Fibroblast of mammary gland (primary cell): ENCODE results near the gene TACC2.

Experiments used
- DNase-seq: peaks from one replicate; pipeline ENCODE4 v3.0.0-alpha.2; 2010; ENCODE audit warnings: low read depth
- H3K4me3 ChIP-seq: 2 replicates; pipeline ENCODE4 v1.5.1; 2011; ENCODE audit warnings: low read depth, mild to moderate bottlenecking, low read length, moderate library complexity; ENCODE audit not compliant: control insufficient read depth
- TF ChIP-seq, protein P1 (sequence below): conservative IDR thresholded peaks from 2 replicates; pipeline ENCODE4 v1.5.1; 2011; ENCODE audit warnings: low read depth, low read length, inconsistent platforms; ENCODE audit not compliant: control insufficient read depth, insufficient read depth

The TACC2 gene

DNA sequence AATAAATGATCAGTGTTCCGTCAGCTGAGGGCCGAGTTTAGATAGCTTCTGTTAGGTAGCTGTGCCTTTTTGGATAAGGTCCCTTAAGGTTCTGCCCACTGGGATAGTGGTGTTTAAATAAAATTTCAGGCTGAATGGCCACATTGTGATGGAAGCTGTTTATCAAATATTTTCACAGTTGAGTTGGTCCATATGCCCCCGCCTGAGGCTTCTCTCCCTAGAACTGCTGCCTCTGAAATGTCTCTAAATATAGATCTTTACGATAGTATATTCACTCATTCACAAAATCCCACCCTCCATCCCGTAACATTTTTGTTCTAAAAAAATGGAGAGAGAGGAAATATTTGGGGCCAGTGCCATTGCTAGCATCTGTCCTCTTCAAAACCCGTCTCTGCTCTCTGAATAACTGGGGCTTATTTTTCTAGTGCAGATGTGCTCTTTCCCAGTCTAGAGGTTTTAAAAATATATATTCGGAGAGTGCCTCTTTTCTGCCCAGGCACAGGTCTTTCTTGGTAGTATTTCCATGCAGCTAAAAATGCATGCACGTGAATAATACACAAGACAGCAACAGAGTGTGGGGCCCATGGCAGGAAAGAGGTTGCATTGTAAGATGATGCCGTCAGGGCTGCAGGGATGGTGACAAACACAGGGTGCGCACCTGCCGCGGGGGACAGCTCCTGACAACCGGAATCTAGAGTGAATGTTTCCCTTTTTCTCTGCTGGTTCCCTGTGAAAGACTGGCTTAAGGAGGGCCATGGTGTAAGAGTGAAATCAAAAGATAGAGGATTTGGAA, 176.7 kb downstream of the TACC2 start:
- TF ChIP-seq, protein P1, sequence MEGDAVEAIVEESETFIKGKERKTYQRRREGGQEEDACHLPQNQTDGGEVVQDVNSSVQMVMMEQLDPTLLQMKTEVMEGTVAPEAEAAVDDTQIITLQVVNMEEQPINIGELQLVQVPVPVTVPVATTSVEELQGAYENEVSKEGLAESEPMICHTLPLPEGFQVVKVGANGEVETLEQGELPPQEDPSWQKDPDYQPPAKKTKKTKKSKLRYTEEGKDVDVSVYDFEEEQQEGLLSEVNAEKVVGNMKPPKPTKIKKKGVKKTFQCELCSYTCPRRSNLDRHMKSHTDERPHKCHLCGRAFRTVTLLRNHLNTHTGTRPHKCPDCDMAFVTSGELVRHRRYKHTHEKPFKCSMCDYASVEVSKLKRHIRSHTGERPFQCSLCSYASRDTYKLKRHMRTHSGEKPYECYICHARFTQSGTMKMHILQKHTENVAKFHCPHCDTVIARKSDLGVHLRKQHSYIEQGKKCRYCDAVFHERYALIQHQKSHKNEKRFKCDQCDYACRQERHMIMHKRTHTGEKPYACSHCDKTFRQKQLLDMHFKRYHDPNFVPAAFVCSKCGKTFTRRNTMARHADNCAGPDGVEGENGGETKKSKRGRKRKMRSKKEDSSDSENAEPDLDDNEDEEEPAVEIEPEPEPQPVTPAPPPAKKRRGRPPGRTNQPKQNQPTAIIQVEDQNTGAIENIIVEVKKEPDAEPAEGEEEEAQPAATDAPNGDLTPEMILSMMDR, result no peak
- H3K4me3 ChIP-seq, result no peak overlapping the region
- no peak for DNase-seq

DNA sequence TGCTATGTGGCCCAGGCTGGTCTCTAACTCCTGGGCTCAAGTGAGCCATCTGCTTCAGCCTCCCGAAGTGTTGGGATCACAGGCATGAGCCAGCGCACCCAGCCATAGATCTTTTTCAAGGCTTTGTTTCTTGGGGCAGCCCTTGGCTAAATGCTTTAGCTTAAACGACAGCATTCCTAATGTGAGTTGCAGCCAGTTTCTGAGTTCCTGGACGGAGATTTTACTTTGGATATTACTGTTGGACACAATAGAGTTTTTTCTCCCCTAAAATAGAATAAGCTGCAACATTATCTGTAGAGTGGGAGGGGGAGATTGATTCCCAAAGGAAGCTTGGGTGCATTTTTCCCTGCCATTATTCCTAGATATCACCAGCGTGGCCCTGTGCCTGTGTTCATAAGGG, 179.1 kb downstream of the TACC2 start:
- H3K4me3 ChIP-seq, result no peak overlapping the region
- TF ChIP-seq, protein P1, result no peak
- DNase-seq, result no peak

DNA sequence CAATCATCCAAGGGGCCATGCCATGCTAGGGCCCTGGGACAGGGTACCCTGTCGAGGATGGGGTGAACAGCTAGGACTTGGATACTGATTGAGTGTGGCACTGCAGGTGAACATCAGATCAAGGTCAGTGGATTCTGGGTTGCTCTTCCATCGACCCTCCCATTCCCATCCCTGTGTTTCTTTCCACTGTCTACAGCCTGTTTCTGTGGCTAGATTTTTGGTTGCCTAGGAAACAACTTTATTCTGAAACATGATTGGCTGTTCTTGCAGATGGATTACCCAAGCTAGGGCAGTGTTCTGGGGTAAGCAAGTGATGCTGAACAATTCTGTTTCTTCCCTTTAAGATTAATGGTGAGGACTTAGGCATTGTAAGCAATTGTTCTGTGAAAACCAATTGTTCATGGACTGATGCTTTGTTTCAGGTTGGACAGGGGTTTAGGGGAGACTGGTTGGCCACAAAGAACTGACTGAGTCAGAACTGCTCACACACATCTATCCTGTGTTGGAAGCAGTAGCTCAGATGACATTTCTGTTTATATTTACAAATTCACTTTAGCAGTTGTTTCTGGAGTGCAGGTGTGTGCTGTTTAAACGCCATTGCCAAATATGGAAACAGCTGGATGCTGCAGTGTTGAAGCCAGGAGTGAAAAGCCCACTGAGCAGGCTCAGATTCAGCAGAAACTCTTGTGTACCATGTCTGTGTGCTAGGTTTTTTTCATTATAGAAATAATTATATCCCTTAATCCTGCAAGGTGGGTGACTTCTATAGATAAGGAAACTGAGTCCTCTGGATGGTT, 179.8 kb downstream of the TACC2 start:
- DNase-seq, result no peak
- no peak overlapping the region for H3K4me3 ChIP-seq
- TF ChIP-seq, protein P1, result no peak

DNA sequence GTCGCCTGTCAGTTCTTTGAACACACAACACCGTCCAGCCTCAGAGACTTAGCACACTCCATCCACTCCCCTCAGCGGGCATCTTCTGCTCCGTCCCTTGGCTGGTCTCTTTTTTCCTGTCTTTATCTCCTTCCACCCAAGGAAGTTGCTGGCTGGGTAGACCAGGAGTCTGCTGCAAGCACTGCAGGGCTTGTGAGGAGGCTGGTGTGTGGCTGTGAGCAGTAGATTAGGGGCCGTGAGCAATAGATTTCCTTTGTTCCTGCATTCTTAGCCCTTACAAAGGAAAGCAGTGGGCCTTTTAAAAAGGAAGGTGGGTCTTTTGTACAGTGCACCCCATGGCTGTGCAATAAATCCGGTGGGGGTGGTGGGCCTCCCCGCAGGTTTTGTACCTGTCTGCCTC, 181.8 kb downstream of the TACC2 start:
- H3K4me3 ChIP-seq, result no peak overlapping the region
- TF ChIP-seq, protein P1, result no peak
- DNase-seq, result no peak

DNA sequence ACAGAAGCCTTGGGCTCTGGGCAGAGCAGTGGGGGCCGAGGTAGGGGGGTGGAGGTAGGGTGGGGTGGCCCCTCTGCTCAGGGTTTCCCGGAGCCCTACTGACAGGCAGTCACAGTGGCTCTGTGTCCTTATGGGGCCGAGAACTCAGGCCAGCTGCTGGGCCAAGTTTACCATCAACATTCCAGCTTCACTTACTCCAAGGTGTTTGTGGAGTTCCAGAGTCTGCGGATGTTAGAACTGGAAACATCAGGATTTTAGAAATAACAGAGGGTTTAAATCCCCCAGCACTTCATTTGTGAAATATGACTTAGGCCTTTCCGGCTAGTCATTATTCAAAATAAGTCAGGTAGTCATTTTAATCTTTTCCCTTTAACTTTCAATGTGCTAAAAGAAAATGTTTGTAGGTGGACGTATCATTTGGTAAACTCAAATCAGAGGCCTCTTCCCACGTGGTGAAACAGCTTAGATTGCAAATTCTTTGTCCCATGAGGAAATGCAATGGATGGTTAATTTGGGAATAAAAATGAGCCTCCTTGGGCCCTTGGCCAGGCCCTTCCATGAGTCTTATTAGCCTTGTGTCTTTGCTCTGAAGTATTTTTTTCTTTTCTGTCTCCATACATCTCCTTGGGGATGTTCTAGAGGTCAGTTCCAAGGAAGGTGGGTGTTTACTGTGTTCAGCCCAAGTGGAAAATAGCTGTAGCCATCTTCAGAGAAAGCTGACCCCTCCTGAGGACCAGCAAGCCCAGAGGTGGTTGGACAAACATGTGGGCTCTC, 182.5 kb downstream of the TACC2 start:
- no peak overlapping the region for H3K4me3 ChIP-seq
- TF ChIP-seq, protein P1, result no peak
- no peak for DNase-seq

DNA sequence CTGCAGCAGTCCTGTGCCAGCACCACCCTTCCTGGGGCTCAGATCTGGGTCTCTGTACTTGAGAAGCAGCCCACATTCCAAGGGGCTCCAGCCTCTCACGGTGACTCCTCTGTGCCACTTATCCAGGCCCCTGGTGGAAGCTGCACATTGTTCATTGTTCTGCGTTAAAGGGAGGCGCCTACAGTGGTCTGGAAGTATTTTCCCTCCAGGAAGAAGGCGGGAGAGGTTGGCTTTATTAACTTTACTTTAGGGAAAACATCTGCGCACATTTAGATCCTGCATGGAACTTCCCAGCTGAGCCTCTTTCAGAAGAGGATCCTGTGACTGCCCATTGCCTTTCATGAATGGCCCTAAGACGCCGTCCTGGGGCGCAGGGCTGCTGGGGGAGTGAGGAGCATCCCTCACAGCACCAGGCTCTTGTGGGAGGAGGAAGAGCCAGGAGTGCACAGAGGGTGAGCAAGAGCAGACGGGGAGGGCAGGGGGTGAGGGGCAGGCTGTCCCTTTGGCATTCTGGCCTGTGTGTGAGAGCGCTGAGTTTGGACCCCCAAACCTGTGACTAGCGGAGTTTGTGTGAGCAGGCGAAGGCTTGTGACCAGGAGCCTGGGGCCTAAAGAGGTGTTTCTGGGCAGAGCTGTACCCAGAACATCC, 183.5 kb downstream of the TACC2 start:
- TF ChIP-seq, protein P1, result no peak
- H3K4me3 ChIP-seq, result no peak overlapping the region
- DNase-seq, result no peak
